Upper lobe of right lung (tissue), 1 donor: ENCODE data around the gene SLC26A9. TPM values are rescaled to one million over a fixed set of nuclear protein-coding genes. Genes with fewer than 3 reads are reported as not detected.
A peak's percentile ranks its signal among the peaks of the same experiment; 100 is the strongest.

Experiments
- ATAC-seq: fragments of 200-7000 bp; cut with Tn5 transposase; one replicate; pipeline ENCODE4 v1.9.1; 2020; ENCODE audit warnings: mild to moderate bottlenecking, moderate library complexity
- DNase-seq: peaks from one replicate; pipeline ENCODE4 v3.0.0-alpha.2; 2020
- H3K27ac ChIP-seq: fragments of 200-600 bp; one replicate; pipeline ENCODE4 v1.8.0; 2022
- H3K27me3 ChIP-seq: fragments of 200-600 bp; one replicate; pipeline ENCODE4 v1.8.0; 2022; ENCODE audit warnings: mild to moderate bottlenecking
- H3K36me3 ChIP-seq: fragments of 200-600 bp; one replicate; pipeline ENCODE4 v1.8.0; 2022
- H3K4me1 ChIP-seq: fragments of 200-600 bp; one replicate; pipeline ENCODE4 v1.8.0; 2022
- H3K4me3 ChIP-seq: fragments of 200-600 bp; one replicate; pipeline ENCODE4 v1.8.0; 2022; ENCODE audit warnings: mild to moderate bottlenecking
- H3K9me3 ChIP-seq: fragments of 200-600 bp; one replicate; pipeline ENCODE4 v1.8.0; 2022
- intact Hi-C: fragments of 100-400 bp; cut with DNase I; formaldehyde crosslinking; loops from one replicate; pipeline ENCODE4 v1.11.0; 2022
- total RNA-seq: library from RNA; stranded (reverse); fragmentation: NEBNext Ultra II Directional; extraction: Animal tissue kit (Norgen Biotek cat#: 25700); gene quantifications from one replicate; pipeline ENCODE4 v1.2.1, GENCODE V29; 2021
- TF ChIP-seq, protein P1 (sequence below): fragments of 200-600 bp; IDR thresholded peaks from one replicate; pipeline ENCODE4 v1.8.0; 2022; ENCODE audit warnings: antibody characterized with exemption
- donor health status: DM: no; HTN: yes; CAD: no; lungs with severe emphysema.

Gene SLC26A9
- total RNA-seq, 1 donor from 2014 or later = 21.7 TPM

DNA sequence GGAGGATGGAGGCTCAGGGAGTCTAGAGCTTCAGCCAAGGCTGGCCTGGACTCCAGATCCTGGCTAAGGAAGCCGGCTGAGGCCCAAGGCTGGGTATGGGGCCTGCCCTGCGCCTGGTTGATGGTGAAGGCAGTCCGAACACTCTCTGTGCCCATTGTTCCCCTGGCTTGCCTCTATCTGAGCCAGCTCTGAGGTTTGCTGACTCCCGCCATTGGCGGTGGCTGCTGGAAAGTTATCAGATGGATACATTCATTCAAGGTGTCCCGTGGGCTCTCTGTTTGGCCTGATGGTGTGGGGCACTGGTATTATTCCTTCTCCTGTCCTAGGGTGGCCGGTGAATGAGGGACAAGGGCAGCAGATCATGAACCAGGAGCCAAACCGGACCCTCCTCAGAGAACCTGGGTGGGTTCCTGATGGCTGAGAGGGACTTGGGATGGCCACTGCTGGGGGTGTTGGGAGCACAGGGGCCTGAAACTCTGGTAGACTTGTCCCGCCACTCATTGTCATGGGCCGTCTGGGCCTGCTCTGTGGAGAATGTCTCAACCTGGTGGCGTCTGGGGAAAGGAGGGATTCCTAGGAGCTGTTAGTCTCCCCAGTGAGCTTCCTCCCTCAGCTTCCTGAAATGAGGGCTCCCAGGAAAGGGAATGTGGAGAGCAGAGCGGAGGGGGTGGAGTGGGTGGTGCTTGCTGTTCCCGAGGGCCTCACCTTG, 22.2 kb downstream of the SLC26A9 start:
- DNase-seq (no peak), ATAC-seq (peak; percentile 2)
- Histone ChIP-seq H3K4me1 (peaks cover 15% of the 10 kb centered on the region), H3K9me3 (no peaks in the 10 kb centered on the region), H3K36me3 (no peaks in the 10 kb centered on the region), H3K27ac (peak overlapping the region; percentile 36), H3K27me3 (no peaks in the 10 kb centered on the region), H3K4me3 (no peak overlapping the region)
- TF ChIP-seq, protein P1, sequence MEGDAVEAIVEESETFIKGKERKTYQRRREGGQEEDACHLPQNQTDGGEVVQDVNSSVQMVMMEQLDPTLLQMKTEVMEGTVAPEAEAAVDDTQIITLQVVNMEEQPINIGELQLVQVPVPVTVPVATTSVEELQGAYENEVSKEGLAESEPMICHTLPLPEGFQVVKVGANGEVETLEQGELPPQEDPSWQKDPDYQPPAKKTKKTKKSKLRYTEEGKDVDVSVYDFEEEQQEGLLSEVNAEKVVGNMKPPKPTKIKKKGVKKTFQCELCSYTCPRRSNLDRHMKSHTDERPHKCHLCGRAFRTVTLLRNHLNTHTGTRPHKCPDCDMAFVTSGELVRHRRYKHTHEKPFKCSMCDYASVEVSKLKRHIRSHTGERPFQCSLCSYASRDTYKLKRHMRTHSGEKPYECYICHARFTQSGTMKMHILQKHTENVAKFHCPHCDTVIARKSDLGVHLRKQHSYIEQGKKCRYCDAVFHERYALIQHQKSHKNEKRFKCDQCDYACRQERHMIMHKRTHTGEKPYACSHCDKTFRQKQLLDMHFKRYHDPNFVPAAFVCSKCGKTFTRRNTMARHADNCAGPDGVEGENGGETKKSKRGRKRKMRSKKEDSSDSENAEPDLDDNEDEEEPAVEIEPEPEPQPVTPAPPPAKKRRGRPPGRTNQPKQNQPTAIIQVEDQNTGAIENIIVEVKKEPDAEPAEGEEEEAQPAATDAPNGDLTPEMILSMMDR = no peak
- intact Hi-C loops = no loop called here

DNA sequence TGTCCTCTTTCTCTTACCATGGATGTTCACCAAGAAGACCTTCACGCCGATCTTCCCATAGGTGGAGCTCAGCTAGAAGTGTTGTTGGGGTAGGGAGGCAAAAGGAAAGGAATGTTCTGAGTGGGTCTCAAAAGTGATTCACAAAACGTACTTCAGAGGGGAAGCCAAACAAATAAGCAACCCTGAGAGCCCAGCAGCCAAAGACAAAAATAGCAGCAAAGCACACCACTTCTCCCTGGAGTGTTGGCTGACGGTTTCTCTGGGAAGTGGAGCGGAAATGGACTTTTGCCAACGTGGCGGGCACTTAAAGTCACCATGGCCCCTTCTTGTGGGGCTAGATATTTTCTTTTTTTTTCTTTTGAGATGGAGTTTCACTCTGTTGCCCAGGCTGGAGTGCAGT, 23.1 kb downstream of the SLC26A9 start:
- TF ChIP-seq, protein P1 = no peak
- ATAC-seq (peak; percentile 81), DNase-seq (peak; percentile 90)
- Histone ChIP-seq H3K27me3 (no peaks in the 10 kb centered on the region), H3K36me3 (no peaks in the 10 kb centered on the region), H3K4me1 (peaks cover 16% of the 10 kb centered on the region), H3K4me3 (no peak overlapping the region), H3K9me3 (no peaks in the 10 kb centered on the region), H3K27ac (peak overlapping the region; percentile 68)
- intact Hi-C loops = no loop called here

DNA sequence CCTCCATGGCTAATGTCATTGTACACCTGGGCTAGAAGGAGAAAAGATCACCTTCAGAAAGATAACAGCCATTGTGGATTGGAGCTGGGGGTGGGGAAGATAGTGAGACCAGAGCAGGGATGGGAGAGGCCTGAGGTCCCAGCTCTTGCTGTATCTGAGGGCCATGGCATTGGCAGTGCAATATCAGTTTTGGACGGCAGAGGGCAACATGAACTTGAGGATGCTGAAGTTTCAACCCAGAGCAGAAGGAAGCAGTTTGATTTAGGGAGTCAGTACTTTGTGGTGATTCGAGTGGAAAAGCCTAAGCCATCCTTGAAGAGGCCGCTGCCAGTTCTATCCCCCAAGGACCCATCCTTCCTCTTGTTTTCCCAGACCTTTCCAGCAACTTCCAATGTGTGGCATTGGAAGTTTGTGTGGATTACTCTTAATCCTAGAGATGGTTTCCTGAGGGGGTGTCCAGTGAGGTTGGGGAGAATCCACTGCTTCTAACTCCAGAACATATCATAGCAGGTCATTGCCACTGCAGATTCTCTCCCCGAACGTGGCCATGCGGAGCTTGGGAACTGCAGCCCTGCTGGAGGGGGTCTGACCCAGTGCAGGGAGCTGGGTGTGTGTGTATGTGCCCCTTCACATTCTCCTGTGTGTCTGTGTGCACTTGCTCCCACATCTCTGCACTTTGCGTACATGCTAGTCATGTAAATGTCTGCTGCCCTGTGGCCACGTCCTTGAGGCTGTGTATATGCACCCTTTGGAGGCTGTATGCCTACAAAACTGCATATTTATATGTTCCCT, 24.1 kb downstream of the SLC26A9 start:
- intact Hi-C loops = loop anchor here (5.0 to 10.0 kb wide), 2 partner anchors 58 to 124 kb away; no protein-coding TSS in a partner anchor
- DNase-seq (no peak), ATAC-seq (peak; percentile 84)
- Histone ChIP-seq H3K4me3 (no peak overlapping the region), H3K27ac (peak overlapping the region; percentile 68), H3K27me3 (no peaks in the 10 kb centered on the region), H3K9me3 (no peaks in the 10 kb centered on the region), H3K36me3 (no peaks in the 10 kb centered on the region), H3K4me1 (peaks cover 26% of the 10 kb centered on the region)
- TF ChIP-seq, protein P1 = peak; percentile 95

DNA sequence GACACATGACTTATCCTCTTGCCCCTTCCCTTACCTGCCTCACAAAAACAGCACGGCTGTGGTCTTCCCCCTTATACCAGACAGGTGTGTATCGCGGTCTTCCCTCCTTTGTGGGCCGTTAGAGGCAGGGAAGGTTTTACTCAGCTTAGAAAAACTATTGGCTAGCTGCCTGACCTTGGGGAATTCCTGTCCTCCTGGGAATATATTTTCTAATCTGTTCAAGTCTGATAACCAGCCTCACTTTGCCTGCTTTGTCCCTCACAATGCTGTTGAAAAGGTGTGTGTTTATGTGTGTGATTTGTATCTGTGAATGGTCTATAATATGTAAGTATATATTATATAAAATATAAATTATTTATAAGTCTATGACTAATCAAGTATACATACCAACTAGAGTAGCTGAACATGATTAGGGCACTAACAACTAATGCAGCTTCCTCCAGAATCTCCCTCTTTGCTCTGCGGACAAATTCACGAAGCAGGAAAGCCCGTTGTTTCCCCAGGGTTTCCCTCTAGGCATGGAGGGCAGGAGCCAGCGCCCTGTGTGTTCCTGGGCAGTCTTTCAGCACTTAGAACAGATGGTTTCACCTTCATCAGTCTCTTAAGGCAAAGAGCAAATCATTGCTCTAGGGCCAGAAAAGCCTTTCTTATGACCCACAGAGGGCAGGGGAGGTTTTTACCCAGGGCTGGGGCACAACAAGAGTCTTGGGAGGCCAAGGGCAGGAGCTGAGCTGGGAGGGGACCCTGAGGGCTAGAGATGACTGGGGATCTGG, 25.6 kb downstream of the SLC26A9 start:
- TF ChIP-seq, protein P1 = no peak
- H3K9me3 ChIP-seq = no peaks in the 10 kb centered on the region
- no peaks in the 10 kb centered on the region for H3K36me3 ChIP-seq
- intact Hi-C loops = loop anchor here (5.0 to 10.0 kb wide), 2 partner anchors 60 to 123 kb away; no protein-coding TSS in a partner anchor
- no peak overlapping the region for H3K27ac ChIP-seq
- H3K27me3 ChIP-seq = no peaks in the 10 kb centered on the region
- DNase-seq (no peak), ATAC-seq (no peak)
- no peak overlapping the region for H3K4me3 ChIP-seq
- H3K4me1 ChIP-seq = peaks cover 30% of the 10 kb centered on the region

DNA sequence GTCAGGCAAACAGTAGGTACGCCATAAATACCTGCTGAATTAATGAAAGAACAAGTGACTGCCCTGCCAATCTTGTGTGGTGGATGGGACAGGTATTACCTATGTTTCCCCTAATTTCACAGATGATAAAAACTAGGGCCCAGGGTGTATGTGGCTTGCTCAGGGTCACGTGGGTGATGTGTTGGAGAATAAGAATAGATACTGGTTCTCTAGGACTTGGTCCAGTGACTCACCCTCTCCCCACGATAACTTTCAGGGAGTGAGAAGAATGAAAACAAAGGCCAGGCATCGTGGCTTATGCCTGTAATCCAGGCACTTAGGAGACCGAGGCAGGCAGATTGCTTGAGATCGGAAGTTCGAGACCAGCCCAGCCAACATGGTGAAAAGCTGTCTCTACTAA, 26.7 kb downstream of the SLC26A9 start:
- TF ChIP-seq, protein P1 = no peak
- intact Hi-C loops = loop anchor here (5.0 to 10.0 kb wide), 2 partner anchors 61 to 122 kb away; no protein-coding TSS in a partner anchor
- Histone ChIP-seq H3K36me3 (no peaks in the 10 kb centered on the region), H3K4me1 (peaks cover 30% of the 10 kb centered on the region), H3K9me3 (no peaks in the 10 kb centered on the region), H3K27me3 (no peaks in the 10 kb centered on the region), H3K4me3 (no peak overlapping the region), H3K27ac (no peak overlapping the region)
- no peak for ATAC-seq
- DNase-seq = no peak
